Upper lobe of left lung (tissue), 4 donors: ENCODE measurements around the gene PDE9A.

Experiments
- POLR2A ChIP-seq, 4 donors: fragments of 450-650 bp; IDR thresholded peaks; one replicate each; pipeline ENCODE4 v1.5.1; 2016 to 2017; ENCODE audit warnings: antibody characterized with exemption in 4 of 4, mild to moderate bottlenecking in 2 of 4
- POLR2AphosphoS5 ChIP-seq, 2 donors: sonication (generic); formaldehyde crosslinking; IDR thresholded peaks; one replicate each; pipeline ENCODE4 v1.5.1; 2017; ENCODE audit warnings: antibody characterized with exemption in 2 of 2
- TF ChIP-seq, protein P1 (sequence below), 6 experiments: fragments of 450-650 bp in 4 of 6; fragments of 200-600 bp in 2 of 6; sonication (generic) in 2 of 6; IDR thresholded peaks; one replicate each; pipeline ENCODE4 v1.5.1; 2016 to 2019; ENCODE audit warnings: antibody characterized with exemption in 6 of 6

DNA sequence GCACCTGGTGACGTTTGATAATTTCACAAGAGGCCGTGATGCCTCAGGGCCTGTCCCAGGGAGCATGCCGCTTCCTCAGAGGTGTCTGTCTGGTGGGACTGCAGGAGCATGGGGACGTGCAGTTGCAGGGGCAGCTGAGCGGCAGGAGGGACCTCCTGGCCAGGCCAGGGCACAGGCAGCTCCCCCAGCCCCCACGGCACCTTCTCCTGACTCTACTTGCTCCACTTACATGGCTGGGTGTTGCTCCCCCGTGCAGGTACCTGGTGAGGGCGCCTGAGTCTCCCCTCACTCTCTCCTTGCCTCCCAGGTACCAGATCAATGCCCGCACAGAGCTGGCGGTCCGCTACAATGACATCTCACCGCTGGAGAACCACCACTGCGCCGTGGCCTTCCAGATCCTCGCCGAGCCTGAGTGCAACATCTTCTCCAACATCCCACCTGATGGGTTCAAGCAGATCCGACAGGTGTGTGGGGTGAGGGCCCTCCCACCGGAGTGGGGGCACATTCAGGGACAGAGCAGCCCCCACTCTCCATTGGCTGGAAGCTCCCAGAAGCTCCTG lies 108.4 kb downstream of the PDE9A start:
- TF ChIP-seq POLR2A (IDR thresholded peaks at IDR 0.05): no peak
- no peak for TF ChIP-seq POLR2AphosphoS5 (IDR thresholded peaks at IDR 0.05)
- TF ChIP-seq, protein P1, sequence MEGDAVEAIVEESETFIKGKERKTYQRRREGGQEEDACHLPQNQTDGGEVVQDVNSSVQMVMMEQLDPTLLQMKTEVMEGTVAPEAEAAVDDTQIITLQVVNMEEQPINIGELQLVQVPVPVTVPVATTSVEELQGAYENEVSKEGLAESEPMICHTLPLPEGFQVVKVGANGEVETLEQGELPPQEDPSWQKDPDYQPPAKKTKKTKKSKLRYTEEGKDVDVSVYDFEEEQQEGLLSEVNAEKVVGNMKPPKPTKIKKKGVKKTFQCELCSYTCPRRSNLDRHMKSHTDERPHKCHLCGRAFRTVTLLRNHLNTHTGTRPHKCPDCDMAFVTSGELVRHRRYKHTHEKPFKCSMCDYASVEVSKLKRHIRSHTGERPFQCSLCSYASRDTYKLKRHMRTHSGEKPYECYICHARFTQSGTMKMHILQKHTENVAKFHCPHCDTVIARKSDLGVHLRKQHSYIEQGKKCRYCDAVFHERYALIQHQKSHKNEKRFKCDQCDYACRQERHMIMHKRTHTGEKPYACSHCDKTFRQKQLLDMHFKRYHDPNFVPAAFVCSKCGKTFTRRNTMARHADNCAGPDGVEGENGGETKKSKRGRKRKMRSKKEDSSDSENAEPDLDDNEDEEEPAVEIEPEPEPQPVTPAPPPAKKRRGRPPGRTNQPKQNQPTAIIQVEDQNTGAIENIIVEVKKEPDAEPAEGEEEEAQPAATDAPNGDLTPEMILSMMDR (IDR thresholded peaks at IDR 0.05): no peak
